Measurements from ENCODE around the gene EGR1. TPM values are rescaled to one million over a fixed set of nuclear protein-coding genes. Genes with fewer than 3 reads are reported as not detected.
"Not testable (repeated sequence)": the region's sequence is repeated elsewhere in the genome, so short reads cannot be mapped to it uniquely, and the experiment has no call there.

Gene EGR1
- total RNA-seq, 2 experiments from 2014 or later = 8.9 to 10.1 TPM

- peaks cover 6% of the 10 kb centered on the region for H3K4me1 Mint-ChIP-seq (ENCODE audit: low read depth)
- CTCF ChIA-PET = interaction anchor here (0.6 to 2.1 kb wide), 2 partner anchors 32 to 250 kb away, joined by 4 to 7 read pairs; no protein-coding TSS in a partner anchor
- no peak overlapping the region for H3K27ac Mint-ChIP-seq
- H3K9me3 Mint-ChIP-seq (ENCODE audit: insufficient read depth) = no peaks in the 10 kb centered on the region
- peaks cover 2% of the 10 kb centered on the region for H3K36me3 Mint-ChIP-seq (ENCODE audit: low read depth)
- no peak for DNase-seq
- peaks cover 32% of the 10 kb centered on the region for H3K27me3 Mint-ChIP-seq (ENCODE audit: low read depth)
- POLR2A ChIA-PET = no interaction called here
- ATAC-seq = no peak
- H3K4me3 Mint-ChIP-seq = no peak overlapping the region
Measured at GRCh38 chr5:138472353-138472752, 7.1 kb downstream of the EGR1 start.

GRCh38 chr5:138473151-138473550, 7.9 kb downstream of the EGR1 start:
- not testable (repeated sequence) for H3K4me3 Mint-ChIP-seq; DNase-seq; H3K4me1 Mint-ChIP-seq (ENCODE audit: low read depth); ATAC-seq; H3K36me3 Mint-ChIP-seq (ENCODE audit: low read depth); H3K9me3 Mint-ChIP-seq (ENCODE audit: insufficient read depth); H3K27ac Mint-ChIP-seq
- POLR2A ChIA-PET = interaction anchor here (1.2 kb wide), 1 partner anchor 8 kb away, joined by 4 read pairs; the partner anchor contains the start of gene EGR1
- peaks cover 24% of the 10 kb centered on the region for H3K27me3 Mint-ChIP-seq (ENCODE audit: low read depth)
- CTCF ChIA-PET = interaction anchor here (0.9 to 2.1 kb wide), 2 partner anchors 8 to 31 kb away, joined by 3 to 7 read pairs; partner anchors contain the start of gene EGR1

- no peak for DNase-seq
- ChIA-PET CTCF (no interaction called here), POLR2A (no interaction called here)
- Mint-ChIP-seq H3K36me3 (ENCODE audit: low read depth) (no peaks in the 10 kb centered on the region), H3K4me3 (no peak overlapping the region), H3K27ac (no peak overlapping the region), H3K9me3 (ENCODE audit: insufficient read depth) (no peaks in the 10 kb centered on the region), H3K27me3 (ENCODE audit: low read depth) (peaks cover 28% of the 10 kb centered on the region), H3K4me1 (ENCODE audit: low read depth) (no peaks in the 10 kb centered on the region)
- ATAC-seq = no peak
Measured at GRCh38 chr5:138476918-138477317, 11.6 kb downstream of the EGR1 start.

- Mint-ChIP-seq H3K27ac (no peak overlapping the region), H3K4me1 (ENCODE audit: low read depth) (no peaks in the 10 kb centered on the region), H3K27me3 (ENCODE audit: low read depth) (peaks cover 14% of the 10 kb centered on the region), H3K4me3 (no peak overlapping the region), H3K9me3 (ENCODE audit: insufficient read depth) (no peaks in the 10 kb centered on the region), H3K36me3 (ENCODE audit: low read depth) (no peaks in the 10 kb centered on the region)
- ATAC-seq = no peak
- ChIA-PET CTCF (interaction anchor here (2.2 kb wide), 1 partner anchor 17 kb away, joined by 7 read pairs; the partner anchor contains the start of gene EGR1), POLR2A (interaction anchor here (1.4 kb wide), 1 partner anchor 18 kb away, joined by 3 read pairs; the partner anchor contains the start of gene EGR1)
- no peak for DNase-seq
Measured at GRCh38 chr5:138482638-138483037, 17.4 kb downstream of the EGR1 start.

GRCh38 chr5:138488481-138488945, 23.2 kb downstream of the EGR1 start:
- ATAC-seq = no peak
- no peak overlapping the region for H3K4me3 Mint-ChIP-seq

GRCh38 chr5:138489683-138490061, 24.4 kb downstream of the EGR1 start:
- DNase-seq = no peak
- no peaks in the 10 kb centered on the region for H3K36me3 Mint-ChIP-seq (ENCODE audit: low read depth)
- no peak overlapping the region for H3K4me3 Mint-ChIP-seq
- H3K27ac Mint-ChIP-seq = no peak overlapping the region
- peaks cover 11% of the 10 kb centered on the region for H3K4me1 Mint-ChIP-seq (ENCODE audit: low read depth)
- POLR2A ChIA-PET = interaction anchor here (1.0 to 1.3 kb wide), 2 partner anchors 25 to 86 kb away, joined by 4 to 8 read pairs; partner anchors contain the start of gene EGR1
- peaks cover 29% of the 10 kb centered on the region for H3K27me3 Mint-ChIP-seq (ENCODE audit: low read depth)
- no peak for ATAC-seq
- H3K9me3 Mint-ChIP-seq (ENCODE audit: insufficient read depth) = no peaks in the 10 kb centered on the region
- CTCF ChIA-PET = interaction anchor here (2.0 kb wide), 1 partner anchor 25 kb away, joined by 4 read pairs; the partner anchor contains the start of gene EGR1

More at GRCh38 chr5:138488481-138488945, 23.2 kb downstream of the EGR1 start:
- no peaks in the 10 kb centered on the region for H3K36me3 Mint-ChIP-seq (ENCODE audit: low read depth)
- H3K27ac Mint-ChIP-seq = no peak overlapping the region
- ChIA-PET CTCF (no interaction called here), POLR2A (no interaction called here)
- peaks cover 31% of the 10 kb centered on the region for H3K27me3 Mint-ChIP-seq (ENCODE audit: low read depth)
- DNase-seq = no peak
- no peaks in the 10 kb centered on the region for H3K9me3 Mint-ChIP-seq (ENCODE audit: insufficient read depth)
- peaks cover 11% of the 10 kb centered on the region for H3K4me1 Mint-ChIP-seq (ENCODE audit: low read depth)

GRCh38 chr5:138490648-138491283, 25.5 kb downstream of the EGR1 start:
- Mint-ChIP-seq H3K4me1 (ENCODE audit: low read depth) (peaks cover 11% of the 10 kb centered on the region), H3K27ac (no peak overlapping the region), H3K27me3 (ENCODE audit: low read depth) (peaks cover 31% of the 10 kb centered on the region), H3K9me3 (ENCODE audit: insufficient read depth) (no peaks in the 10 kb centered on the region), H3K4me3 (no peak overlapping the region), H3K36me3 (ENCODE audit: low read depth) (no peaks in the 10 kb centered on the region)
- ATAC-seq (no peak), DNase-seq (no peak)
- ChIA-PET POLR2A (interaction anchor here (1.0 to 1.3 kb wide), 2 partner anchors 26 to 85 kb away, joined by 4 to 8 read pairs; partner anchors contain the start of gene EGR1), CTCF (interaction anchor here (2.0 kb wide), 1 partner anchor 26 kb away, joined by 4 read pairs; the partner anchor contains the start of gene EGR1)

- no peak overlapping the region for H3K27ac Mint-ChIP-seq
- CTCF ChIA-PET = no interaction called here
- no peak for DNase-seq
- POLR2A ChIA-PET = no interaction called here
- peaks cover 31% of the 10 kb centered on the region for H3K27me3 Mint-ChIP-seq (ENCODE audit: low read depth)
- no peaks in the 10 kb centered on the region for H3K36me3 Mint-ChIP-seq (ENCODE audit: low read depth)
- H3K4me3 Mint-ChIP-seq = no peak overlapping the region
- no peaks in the 10 kb centered on the region for H3K9me3 Mint-ChIP-seq (ENCODE audit: insufficient read depth)
- peaks cover 11% of the 10 kb centered on the region for H3K4me1 Mint-ChIP-seq (ENCODE audit: low read depth)
- no peak for ATAC-seq
Measured at GRCh38 chr5:138491284-138491648, 26.0 kb downstream of the EGR1 start.

- Mint-ChIP-seq H3K9me3 (ENCODE audit: insufficient read depth) (no peaks in the 10 kb centered on the region), H3K4me1 (ENCODE audit: low read depth) (peaks cover 11% of the 10 kb centered on the region), H3K27ac (peak overlapping the region; percentile 70), H3K27me3 (ENCODE audit: low read depth) (peaks cover 27% of the 10 kb centered on the region), H3K36me3 (ENCODE audit: low read depth) (no peaks in the 10 kb centered on the region), H3K4me3 (peak overlapping the region; percentile 80)
- ChIA-PET CTCF (interaction anchor here (1.2 to 3.1 kb wide), 3 partner anchors 12 to 42 kb away, joined by 7 to 18 read pairs (median 7); partner anchors contain the start of gene EGR1), POLR2A (interaction anchor here (2.0 kb wide), 1 partner anchor 27 kb away, joined by 12 read pairs; the partner anchor contains the start of gene EGR1)
- ATAC-seq = peak; percentile 100
- DNase-seq = peak; percentile 89
Measured at GRCh38 chr5:138491669-138492559, 26.6 kb downstream of the EGR1 start.

GRCh38 chr5:138492560-138493045, 27.3 kb downstream of the EGR1 start:
- POLR2A ChIA-PET = interaction anchor here (0.9 to 2.0 kb wide), 3 partner anchors 28 to 51 kb away, joined by 3 to 12 read pairs (median 7); partner anchors contain the start of genes EGR1 and ETF1

GRCh38 chr5:138495351-138495750, 30.1 kb downstream of the EGR1 start:
- no peak for ATAC-seq
- H3K4me1 Mint-ChIP-seq (ENCODE audit: low read depth) = peaks cover 11% of the 10 kb centered on the region
- no peaks in the 10 kb centered on the region for H3K36me3 Mint-ChIP-seq (ENCODE audit: low read depth)
- no peak for DNase-seq
- H3K27me3 Mint-ChIP-seq (ENCODE audit: low read depth) = peaks cover 20% of the 10 kb centered on the region
- no peak overlapping the region for H3K4me3 Mint-ChIP-seq
- CTCF ChIA-PET = no interaction called here
- POLR2A ChIA-PET = interaction anchor here (1.7 kb wide), 1 partner anchor 31 kb away, joined by 5 read pairs; no protein-coding TSS in a partner anchor
- H3K27ac Mint-ChIP-seq = no peak overlapping the region
- no peaks in the 10 kb centered on the region for H3K9me3 Mint-ChIP-seq (ENCODE audit: insufficient read depth)

More at GRCh38 chr5:138492560-138493045, 27.3 kb downstream of the EGR1 start:
- DNase-seq (no peak), ATAC-seq (no peak)
- peaks cover 11% of the 10 kb centered on the region for H3K4me1 Mint-ChIP-seq (ENCODE audit: low read depth)
- H3K4me3 Mint-ChIP-seq = peak overlapping the region; percentile 80
- peaks cover 27% of the 10 kb centered on the region for H3K27me3 Mint-ChIP-seq (ENCODE audit: low read depth)
- no peaks in the 10 kb centered on the region for H3K36me3 Mint-ChIP-seq (ENCODE audit: low read depth)
- H3K27ac Mint-ChIP-seq = peak overlapping the region; percentile 70
- CTCF ChIA-PET = interaction anchor here (1.2 to 3.1 kb wide), 4 partner anchors 11 to 50 kb away, joined by 5 to 18 read pairs (median 7); partner anchors contain the start of genes EGR1 and ETF1
- H3K9me3 Mint-ChIP-seq (ENCODE audit: insufficient read depth) = no peaks in the 10 kb centered on the region
